Prostate gland (tissue), 2 donors: ENCODE data around the gene STEAP2. TPM values are rescaled to one million over a fixed set of nuclear protein-coding genes. Genes with fewer than 3 reads are reported as not detected.

Experiments used
- DNase-seq: peaks from one replicate; pipeline ENCODE4 v3.0.0-alpha.2; 2019; ENCODE audit warnings: low spot score
- H3K27ac ChIP-seq, 2 donors: fragments of 200-600 bp; sonication (generic); 2 replicates each; pipeline ENCODE4 v1.5.1; 2017 to 2019
- H3K27me3 ChIP-seq: fragments of 200-600 bp; sonication (generic); replicated peaks from 2 replicates; pipeline ENCODE4 v1.5.1; 2019; ENCODE audit not compliant: insufficient read depth
- H3K36me3 ChIP-seq, 2 donors: fragments of 200-600 bp; sonication (generic); 1 replicate in 1 of 2; 2 replicates in 1 of 2; pipeline versions ENCODE4 v1.5.1 to v1.8.1; 2017 to 2019
- H3K4me1 ChIP-seq: fragments of 200-600 bp; sonication (generic); replicated peaks from 2 replicates; pipeline ENCODE4 v1.5.1; 2019
- H3K4me3 ChIP-seq, 2 donors: fragments of 200-600 bp; sonication (generic); 2 replicates each; pipeline ENCODE4 v1.5.1; 2017 to 2019
- H3K9me3 ChIP-seq: fragments of 200-600 bp; sonication (generic); 2 replicates; pipeline ENCODE4 v1.5.1; 2017
- CTCF ChIP-seq, 4 experiments: fragments of 200-600 bp in 2 of 4; fragments of 450-650 bp in 2 of 4; sonication (generic) in 2 of 4; IDR thresholded peaks; 1 replicate in 3 of 4; 2 replicates in 1 of 4; pipeline ENCODE4 v1.5.1; 2016 to 2019; ENCODE audit warnings: antibody characterized with exemption in 4 of 4, mild to moderate bottlenecking in 2 of 4, moderate library complexity in 2 of 4
- POLR2A ChIP-seq: fragments of 450-650 bp; IDR thresholded peaks from one replicate; pipeline ENCODE4 v1.6.1; 2016; ENCODE audit warnings: antibody characterized with exemption, mild to moderate bottlenecking
- POLR2AphosphoS5 ChIP-seq: sonication (generic); formaldehyde crosslinking; IDR thresholded peaks from one replicate; pipeline ENCODE4 v1.6.1; 2017; ENCODE audit warnings: antibody characterized with exemption
- WGBS: methylation state at CpG from one replicate; pipeline ENCODE4 v1.1.5; 2018; 5-methylcytosine and 5-hydroxymethylcytosine counted together
- intact Hi-C: fragments of 100-400 bp; cut with DNase I; formaldehyde crosslinking; loops from one replicate; pipeline ENCODE4 v1.14.2; 2022
- small RNA-seq, 2 donors: library from RNA; depleted of rRNA; stranded (forward); fragments of <200 nt; gene quantifications; one replicate each; pipeline ENCODE3, GENCODE V24; 2016
- total RNA-seq, 2 donors: library from RNA; depleted of rRNA; stranded (reverse); fragments of >200 nt; gene quantifications; one replicate each; pipeline ENCODE4 v1.1.0, GENCODE V29; 2016

The STEAP2 gene
- total RNA-seq, 2 donors from 2014 or later: 167 to 555 TPM

DNA sequence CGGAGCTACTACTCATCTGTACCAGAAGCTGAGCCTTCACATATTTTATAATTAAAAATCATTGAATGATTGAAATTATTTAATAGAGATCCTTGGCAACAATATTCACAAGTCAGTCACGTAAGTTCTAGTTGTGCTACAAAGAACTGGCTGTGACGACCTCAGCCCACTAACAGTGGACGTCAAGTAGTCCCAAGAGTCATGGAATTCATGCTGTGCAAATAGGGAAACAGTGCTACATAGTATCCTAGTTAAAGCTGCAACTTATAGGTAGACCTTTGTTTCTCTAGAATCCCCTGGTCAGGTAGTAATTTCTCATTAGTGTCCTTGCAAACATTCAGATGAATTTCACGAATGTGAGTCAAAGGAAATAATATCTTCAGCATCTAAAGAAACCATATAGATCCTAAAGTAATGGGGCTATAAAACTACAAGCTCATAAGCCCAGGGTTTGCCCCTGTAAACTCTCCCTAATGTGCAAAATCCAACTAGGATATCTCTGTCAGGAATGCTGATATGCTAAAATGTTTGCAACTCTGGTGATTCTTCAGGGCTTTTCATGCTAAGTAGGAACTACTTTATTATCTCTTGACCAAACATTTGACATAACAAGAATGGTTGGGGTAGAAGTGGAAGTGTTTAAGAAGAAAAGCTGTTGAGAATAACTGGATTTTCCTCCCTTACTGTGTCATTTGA, 64.6 kb downstream of the STEAP2 start:
- TF ChIP-seq POLR2AphosphoS5 (no peak), POLR2A (no peak), CTCF (IDR thresholded peaks at IDR 0.05) (no peak)
- no peaks in the 10 kb centered on the region for H3K9me3 ChIP-seq
- intact Hi-C loops: no loop called here

More for the DNA sequence above, 64.6 kb downstream of the STEAP2 start:
- H3K4me1 ChIP-seq: no peaks in the 10 kb centered on the region
- H3K27ac ChIP-seq: peak overlapping the region in 1 of 2 donors; percentile 2
- WGBS: 73% methylated on average over 5 of the region's 5 CpGs
- H3K27me3 ChIP-seq: no peaks in the 10 kb centered on the region
- H3K4me3 ChIP-seq: no peak overlapping the region
- H3K36me3 ChIP-seq: no peaks in the 10 kb centered on the region
- no peak for DNase-seq

Small RNA genes within 50 kb of the gene (small RNA-seq; reads per million reads assigned to genes)
- 0 reads per million in 2 donors for gene RF00019

Other genes starting within 250 kb of the STEAP2 start
- gene STEAP1, start 57.3 kb upstream of the STEAP2 start, total RNA-seq: 100 to 1,000 TPM in 1 of 2 donors, 10 to 100 TPM in 1; 67.3 to 230 TPM
- 10 to 100 TPM; 27.4 to 50.6 TPM for gene CFAP69, start 33.4 kb downstream of the STEAP2 start, total RNA-seq
- gene FAM237B, start 109.6 kb downstream of the STEAP2 start, total RNA-seq: not detected
- gene GTPBP10, start 135.0 kb downstream of the STEAP2 start, total RNA-seq: 10 to 100 TPM; 16.2 to 20.4 TPM
- gene CLDN12, start 191.7 kb downstream of the STEAP2 start, total RNA-seq: 10 to 100 TPM; 33.1 to 43.9 TPM